Mesothelial cell of epicardium (in vitro differentiated cells): ENCODE data around the gene MAP3K8. TPM values are rescaled to one million over a fixed set of nuclear protein-coding genes. Genes with fewer than 3 reads are reported as not detected.
A peak's percentile ranks its signal among the peaks of the same experiment; 100 is the strongest.
"Not testable (repeated sequence)": the region's sequence is repeated elsewhere in the genome, so short reads cannot be mapped to it uniquely, and the experiment has no call there.

ENCODE experiments used
- DNase-seq, 2 experiments: peaks; one replicate each; pipeline ENCODE4 v3.0.0; 2021; ENCODE audit warnings: low spot score in 2 of 2; ENCODE audit not compliant: unreplicated experiment in 2 of 2
- H3K27ac Mint-ChIP-seq: 2 replicates; pipeline ENCODE4 v1.8.0; 2021; ENCODE audit warnings: mixed read lengths
- H3K27me3 Mint-ChIP-seq: 2 replicates; pipeline ENCODE4 v1.8.0; 2021; ENCODE audit warnings: low read depth, mixed read lengths
- H3K36me3 Mint-ChIP-seq: 2 replicates; pipeline ENCODE4 v1.8.0; 2021; ENCODE audit warnings: mixed read lengths
- H3K4me1 Mint-ChIP-seq: 2 replicates; pipeline ENCODE4 v1.8.0; 2021; ENCODE audit warnings: mixed read lengths
- H3K4me3 Mint-ChIP-seq: 2 replicates; pipeline ENCODE4 v1.8.0; 2021; ENCODE audit warnings: mild to moderate bottlenecking, moderate library complexity, mixed read lengths
- H3K9me3 Mint-ChIP-seq: 2 replicates; pipeline ENCODE4 v1.8.0; 2021; ENCODE audit warnings: mixed read lengths
- total RNA-seq: library from RNA; stranded (reverse); gene quantifications from 3 replicates; pipeline ENCODE4 v1.2.1, GENCODE V29; 2021
- TF ChIP-seq, protein P1 (sequence below): fragments of 200-600 bp; sonication (generic); IDR thresholded peaks from one replicate; pipeline ENCODE4 v1.5.0; 2021; ENCODE audit warnings: antibody characterized with exemption; ENCODE audit not compliant: unreplicated experiment

The MAP3K8 gene
- total RNA-seq, 1 donor from 2014 or later = 25.0 TPM

DNA sequence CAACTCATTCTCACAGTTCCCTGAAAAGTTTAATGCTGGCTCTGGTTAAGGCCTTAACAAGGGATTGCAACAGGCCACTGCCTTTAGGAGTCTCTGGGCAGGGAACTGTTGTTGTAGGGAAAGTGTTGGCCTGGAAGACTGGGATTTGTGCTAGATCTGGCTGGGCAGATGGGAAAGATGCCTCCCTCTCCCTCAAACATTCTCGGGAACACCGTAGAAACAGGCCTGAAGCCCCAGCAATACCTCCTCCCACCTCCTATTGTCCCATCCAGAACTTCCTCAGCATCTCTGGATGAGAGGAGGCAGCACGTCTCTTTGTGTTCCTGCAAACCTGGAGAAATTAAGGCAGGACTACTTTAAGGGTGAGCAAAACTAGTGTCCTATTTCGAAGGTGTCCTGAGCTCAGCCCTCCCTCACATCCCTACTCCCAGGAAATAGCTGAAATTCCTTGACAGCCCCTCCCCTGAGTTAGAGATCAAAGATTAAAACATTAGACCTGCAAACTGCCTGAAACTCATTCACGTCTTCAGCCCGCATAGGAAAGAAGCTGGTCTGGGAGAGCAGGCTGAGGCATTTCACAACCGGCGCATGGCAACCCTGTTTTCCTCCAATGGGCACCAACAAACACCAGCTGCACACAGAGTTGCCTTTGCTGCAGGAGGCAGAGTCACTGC lies 10.9 kb upstream of the MAP3K8 start:
- Mint-ChIP-seq H3K4me1 (peaks cover 34% of the 10 kb centered on the region), H3K36me3 (no peaks in the 10 kb centered on the region), H3K4me3 (peak overlapping the region; percentile 25), H3K27ac (peak overlapping the region; percentile 99), H3K9me3 (no peaks in the 10 kb centered on the region), H3K27me3 (no peaks in the 10 kb centered on the region)
- TF ChIP-seq, protein P1, sequence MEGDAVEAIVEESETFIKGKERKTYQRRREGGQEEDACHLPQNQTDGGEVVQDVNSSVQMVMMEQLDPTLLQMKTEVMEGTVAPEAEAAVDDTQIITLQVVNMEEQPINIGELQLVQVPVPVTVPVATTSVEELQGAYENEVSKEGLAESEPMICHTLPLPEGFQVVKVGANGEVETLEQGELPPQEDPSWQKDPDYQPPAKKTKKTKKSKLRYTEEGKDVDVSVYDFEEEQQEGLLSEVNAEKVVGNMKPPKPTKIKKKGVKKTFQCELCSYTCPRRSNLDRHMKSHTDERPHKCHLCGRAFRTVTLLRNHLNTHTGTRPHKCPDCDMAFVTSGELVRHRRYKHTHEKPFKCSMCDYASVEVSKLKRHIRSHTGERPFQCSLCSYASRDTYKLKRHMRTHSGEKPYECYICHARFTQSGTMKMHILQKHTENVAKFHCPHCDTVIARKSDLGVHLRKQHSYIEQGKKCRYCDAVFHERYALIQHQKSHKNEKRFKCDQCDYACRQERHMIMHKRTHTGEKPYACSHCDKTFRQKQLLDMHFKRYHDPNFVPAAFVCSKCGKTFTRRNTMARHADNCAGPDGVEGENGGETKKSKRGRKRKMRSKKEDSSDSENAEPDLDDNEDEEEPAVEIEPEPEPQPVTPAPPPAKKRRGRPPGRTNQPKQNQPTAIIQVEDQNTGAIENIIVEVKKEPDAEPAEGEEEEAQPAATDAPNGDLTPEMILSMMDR = no peak
- peak in 1 of 2 experiments; percentile 51 for DNase-seq

DNA sequence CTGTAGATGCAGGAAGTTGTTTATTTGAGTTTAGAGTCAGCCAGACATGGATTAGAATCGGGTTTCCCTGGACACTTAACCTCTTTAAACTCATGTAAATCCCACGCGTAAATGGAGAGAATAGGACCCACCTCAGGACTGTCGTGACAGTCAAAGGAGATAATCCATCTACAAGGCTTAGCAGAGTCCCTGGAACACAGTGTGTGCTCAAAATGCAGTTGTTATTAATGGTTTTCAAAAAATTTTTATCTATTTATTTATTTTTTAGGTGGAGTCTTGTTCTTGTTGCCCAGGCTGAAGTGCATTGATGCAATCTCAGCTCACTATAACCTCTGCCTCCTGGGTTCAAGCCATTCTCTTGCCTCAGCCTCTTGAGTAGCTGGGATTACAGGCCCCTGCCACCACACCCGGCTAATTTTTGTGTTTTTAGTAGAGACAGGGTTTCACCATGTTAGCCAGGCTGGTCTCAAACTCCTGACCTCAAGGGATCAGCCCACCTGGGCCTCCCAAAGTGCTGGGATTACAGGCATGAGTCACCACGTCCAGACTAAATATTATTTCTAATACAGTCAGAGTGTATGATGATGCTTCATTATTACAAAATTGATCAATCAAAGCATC lies 10.2 kb upstream of the MAP3K8 start:
- Mint-ChIP-seq H3K4me1 (peaks cover 29% of the 10 kb centered on the region), H3K27ac (peak overlapping the region; percentile 99), H3K4me3 (peak overlapping the region; percentile 25)
- DNase-seq, H3K27me3 Mint-ChIP-seq, H3K36me3 Mint-ChIP-seq, H3K9me3 Mint-ChIP-seq: not testable (repeated sequence)

DNA sequence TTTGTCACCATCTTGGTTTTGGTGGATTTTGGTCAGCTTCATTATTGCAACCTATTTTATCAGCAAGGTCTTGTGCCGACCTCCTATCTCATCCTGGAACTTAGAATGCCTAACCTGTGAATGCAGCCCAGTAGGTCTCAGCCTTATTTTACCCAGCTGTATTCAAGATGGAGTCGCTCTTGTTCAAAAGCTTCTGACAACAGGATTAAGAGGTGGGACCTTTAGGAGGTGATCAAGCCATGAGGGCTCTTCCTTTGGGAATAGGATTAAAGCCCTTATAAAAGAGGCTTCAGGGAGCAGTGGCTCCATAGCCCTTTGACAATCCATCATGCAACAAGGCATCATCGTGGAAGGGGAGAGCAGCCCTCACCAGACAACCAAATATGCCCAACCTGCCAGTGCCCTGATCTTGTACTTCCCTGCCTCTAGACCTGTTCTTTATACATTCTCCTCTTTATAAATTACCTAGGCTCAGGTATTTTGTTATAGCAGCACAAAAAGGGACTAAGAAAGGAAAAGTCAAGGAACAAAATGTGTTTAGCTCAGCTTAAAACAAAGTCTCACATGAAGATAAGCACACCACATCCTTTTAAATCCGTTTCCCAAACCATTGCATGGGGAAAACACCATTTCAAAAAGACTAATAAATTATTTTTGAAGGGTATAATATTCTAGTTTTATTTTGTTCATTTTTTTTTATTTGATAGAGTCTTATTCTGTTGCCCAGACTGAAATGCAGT lies 8.5 kb upstream of the MAP3K8 start:
- TF ChIP-seq, protein P1 = no peak
- no peak overlapping the region for H3K4me3 Mint-ChIP-seq
- H3K36me3 Mint-ChIP-seq = no peaks in the 10 kb centered on the region
- H3K27ac Mint-ChIP-seq = no peak overlapping the region
- no peaks in the 10 kb centered on the region for H3K9me3 Mint-ChIP-seq
- peaks cover 24% of the 10 kb centered on the region for H3K4me1 Mint-ChIP-seq
- no peak for DNase-seq
- no peaks in the 10 kb centered on the region for H3K27me3 Mint-ChIP-seq

DNA sequence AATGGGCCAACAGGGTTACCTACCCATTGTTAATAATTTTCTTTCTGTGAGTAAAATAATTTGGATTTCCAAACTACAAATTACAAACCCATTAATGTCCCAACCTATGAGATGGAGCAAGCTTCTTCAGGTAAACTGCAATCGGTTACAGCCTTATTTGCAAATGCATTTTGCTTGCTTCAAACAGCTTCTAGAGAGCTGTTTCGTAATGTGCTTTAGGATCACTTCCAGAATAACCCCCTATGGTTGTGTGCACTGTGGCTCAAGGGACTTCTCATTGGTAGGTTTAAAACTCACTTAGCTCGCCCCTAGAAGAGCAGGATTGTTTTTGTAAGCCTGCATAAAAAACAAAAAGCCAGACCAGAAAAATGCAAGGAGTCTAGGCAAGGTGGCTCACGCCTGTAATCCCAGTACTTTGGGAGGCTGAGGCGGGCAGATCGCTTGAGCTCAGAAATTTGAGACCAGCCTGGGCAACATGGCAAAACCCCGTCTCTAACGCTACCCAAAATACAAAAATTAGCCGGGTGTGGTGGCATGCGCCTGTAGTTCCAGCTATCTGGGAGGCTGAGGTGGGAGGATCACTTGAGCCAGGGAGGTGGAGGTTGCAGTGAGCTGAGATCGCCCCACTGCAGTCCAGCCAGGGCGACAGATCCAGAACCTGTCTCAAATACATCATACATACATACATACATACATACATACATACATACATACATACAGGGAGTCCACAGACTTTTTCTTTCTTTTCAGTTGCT lies 3.3 kb upstream of the MAP3K8 start:
- Mint-ChIP-seq H3K27me3 (no peaks in the 10 kb centered on the region), H3K36me3 (no peaks in the 10 kb centered on the region), H3K4me3 (no peak overlapping the region), H3K27ac (peak overlapping the region; percentile 80), H3K9me3 (no peaks in the 10 kb centered on the region), H3K4me1 (peaks cover 30% of the 10 kb centered on the region)
- no peak for DNase-seq
- TF ChIP-seq, protein P1 = no peak

DNA sequence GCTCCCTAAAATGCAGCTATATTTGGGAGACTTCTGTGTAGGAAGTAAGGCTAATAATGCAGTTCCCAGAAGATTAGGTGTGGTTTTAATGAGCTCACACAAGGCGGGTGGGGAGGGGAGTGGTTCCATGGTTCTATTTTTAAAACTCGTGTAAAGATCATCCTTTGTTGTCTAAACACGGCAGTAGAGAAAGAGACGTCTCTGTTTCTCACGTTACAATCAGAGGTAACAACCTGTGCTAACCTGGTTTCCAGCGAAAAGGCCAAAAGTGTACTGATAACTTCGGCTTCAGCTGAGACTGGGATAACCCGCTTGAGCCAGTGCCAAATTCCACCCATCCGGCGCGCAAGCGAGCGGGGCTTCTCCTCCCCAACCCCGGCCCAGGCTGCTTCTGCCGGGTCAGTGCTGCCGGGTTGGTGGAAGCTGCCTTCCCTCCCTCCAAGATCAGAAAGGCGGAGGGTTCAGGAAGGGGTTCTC lies 2.5 kb upstream of the MAP3K8 start:
- Mint-ChIP-seq H3K36me3 (no peaks in the 10 kb centered on the region), H3K9me3 (no peaks in the 10 kb centered on the region), H3K27me3 (no peaks in the 10 kb centered on the region), H3K27ac (peak overlapping the region; percentile 80), H3K4me1 (peaks cover 37% of the 10 kb centered on the region), H3K4me3 (no peak overlapping the region)
- DNase-seq = no peak
- TF ChIP-seq, protein P1 = no peak
